Stimulated activated CD4-positive, alpha-beta T cell treated with anti-CD3 and anti-CD28 coated beads, Interleukin-2, amount 100 ng/mL, for 4 hours (primary cell): ENCODE measurements around the gene GMEB1.
A peak's percentile ranks its signal among the peaks of the same experiment; 100 is the strongest.
"Not testable (repeated sequence)": the region's sequence is repeated elsewhere in the genome, so short reads cannot be mapped to it uniquely, and the experiment has no call there.

ENCODE experiments used
- DNase-seq: peaks from one replicate; pipeline ENCODE4 v3.0.0-alpha.2; 2020; ENCODE audit warnings: low read depth

The GMEB1 gene, protein sequence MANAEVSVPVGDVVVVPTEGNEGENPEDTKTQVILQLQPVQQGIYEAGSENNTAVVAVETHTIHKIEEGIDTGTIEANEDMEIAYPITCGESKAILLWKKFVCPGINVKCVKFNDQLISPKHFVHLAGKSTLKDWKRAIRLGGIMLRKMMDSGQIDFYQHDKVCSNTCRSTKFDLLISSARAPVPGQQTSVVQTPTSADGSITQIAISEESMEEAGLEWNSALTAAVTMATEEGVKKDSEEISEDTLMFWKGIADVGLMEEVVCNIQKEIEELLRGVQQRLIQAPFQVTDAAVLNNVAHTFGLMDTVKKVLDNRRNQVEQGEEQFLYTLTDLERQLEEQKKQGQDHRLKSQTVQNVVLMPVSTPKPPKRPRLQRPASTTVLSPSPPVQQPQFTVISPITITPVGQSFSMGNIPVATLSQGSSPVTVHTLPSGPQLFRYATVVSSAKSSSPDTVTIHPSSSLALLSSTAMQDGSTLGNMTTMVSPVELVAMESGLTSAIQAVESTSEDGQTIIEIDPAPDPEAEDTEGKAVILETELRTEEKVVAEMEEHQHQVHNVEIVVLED

DNA sequence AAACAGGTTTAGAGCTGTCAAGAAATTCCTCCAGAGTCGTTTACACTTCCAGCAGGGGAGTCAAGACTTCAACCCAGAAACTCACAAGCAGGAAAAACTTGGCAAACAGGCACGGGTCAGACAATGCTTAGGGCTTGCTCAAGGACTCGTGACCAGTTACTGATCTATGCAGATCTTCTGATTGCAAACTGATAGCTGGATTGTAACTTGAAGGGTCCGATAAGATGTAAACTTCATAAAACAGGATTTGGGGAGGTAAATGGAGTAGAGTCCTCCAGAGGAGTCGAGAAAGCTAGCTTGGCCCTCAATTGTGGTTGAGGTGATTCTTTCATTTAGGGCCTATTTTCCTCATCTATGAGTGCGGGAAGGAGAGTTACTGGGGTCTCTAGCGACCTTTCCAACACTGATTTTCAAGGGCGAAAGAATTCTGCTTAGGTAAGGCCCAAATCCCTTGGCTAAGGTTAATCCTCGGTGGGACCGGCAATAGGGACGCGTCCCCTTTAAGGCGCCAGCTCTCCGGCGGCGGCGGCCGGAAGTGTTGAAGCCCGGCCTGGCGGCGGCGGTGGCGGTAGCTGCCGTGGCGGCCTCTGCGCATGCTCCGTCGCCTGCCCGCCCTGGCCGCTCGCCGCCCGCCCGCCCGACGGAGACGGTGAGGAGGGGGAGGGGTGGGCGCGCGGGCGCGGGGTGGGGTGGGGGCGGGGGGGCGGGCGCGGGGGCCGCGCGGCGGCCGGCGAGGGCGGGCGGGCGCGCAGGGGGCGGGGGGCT is at the start of gene GMEB1:
GMEB1 (plus strand) TSS at position 594 of the 765 bp plus-strand sequence. CDS start 14,829 bp downstream, outside the sequence.
- DNase-seq: peak; percentile 79

DNA sequence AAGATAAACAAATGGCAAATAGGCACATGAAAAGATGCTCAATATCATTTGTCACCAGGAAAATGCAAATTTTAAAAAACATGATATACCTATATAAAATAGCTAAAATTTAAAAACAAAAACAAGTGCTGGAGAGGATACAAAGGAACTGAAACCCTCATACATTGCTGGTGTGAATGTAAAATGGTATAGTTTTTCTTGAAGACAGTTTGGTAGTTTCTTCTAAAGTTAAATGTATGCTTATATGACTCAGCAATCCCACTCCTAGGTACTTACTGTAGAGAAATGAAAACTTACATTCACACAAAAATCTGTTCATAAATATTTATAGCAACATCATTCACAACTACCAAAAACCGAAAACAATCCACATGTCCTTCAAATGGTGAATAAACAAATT is 36.9 kb upstream of the GMEB1 start:
- DNase-seq: no peak

DNA sequence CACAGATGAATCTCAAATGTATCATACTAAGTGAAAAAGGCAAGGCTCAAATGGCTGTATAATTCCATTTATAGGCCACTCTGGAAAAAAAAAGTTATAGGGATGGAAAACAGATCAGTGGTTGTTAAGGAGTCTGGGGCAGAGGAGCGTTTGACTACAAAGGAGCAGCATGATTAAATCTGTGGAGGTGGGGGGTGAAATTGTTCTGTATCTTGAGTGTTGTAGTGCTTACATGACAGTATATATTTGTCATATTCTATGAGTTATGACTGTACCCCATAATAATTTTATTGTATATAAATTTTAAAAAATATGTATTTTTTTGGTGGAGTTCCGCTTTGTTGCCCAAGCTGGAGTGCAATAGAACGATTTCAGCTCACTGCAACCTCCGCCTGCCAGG is 36.0 kb upstream of the GMEB1 start:
- no peak for DNase-seq

DNA sequence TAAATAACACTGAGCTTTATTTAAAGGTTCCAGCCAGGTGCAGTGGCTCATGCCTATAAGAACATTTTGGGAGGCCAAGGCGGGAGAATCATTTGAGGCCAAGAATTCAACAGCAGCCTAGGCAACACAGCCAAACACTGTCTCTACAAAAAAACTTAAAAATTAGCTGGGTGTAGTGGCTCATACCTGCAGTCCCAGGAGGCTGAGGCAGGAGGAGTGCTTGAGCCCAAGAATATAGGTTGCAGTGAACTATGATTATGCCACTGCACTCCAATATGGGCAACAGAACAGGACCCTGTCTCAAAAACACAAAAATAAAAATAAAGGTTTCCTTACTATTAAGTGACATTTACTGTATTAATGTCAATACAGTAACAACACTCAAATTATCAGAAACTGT is 27.8 kb upstream of the GMEB1 start:
- no peak for DNase-seq

DNA sequence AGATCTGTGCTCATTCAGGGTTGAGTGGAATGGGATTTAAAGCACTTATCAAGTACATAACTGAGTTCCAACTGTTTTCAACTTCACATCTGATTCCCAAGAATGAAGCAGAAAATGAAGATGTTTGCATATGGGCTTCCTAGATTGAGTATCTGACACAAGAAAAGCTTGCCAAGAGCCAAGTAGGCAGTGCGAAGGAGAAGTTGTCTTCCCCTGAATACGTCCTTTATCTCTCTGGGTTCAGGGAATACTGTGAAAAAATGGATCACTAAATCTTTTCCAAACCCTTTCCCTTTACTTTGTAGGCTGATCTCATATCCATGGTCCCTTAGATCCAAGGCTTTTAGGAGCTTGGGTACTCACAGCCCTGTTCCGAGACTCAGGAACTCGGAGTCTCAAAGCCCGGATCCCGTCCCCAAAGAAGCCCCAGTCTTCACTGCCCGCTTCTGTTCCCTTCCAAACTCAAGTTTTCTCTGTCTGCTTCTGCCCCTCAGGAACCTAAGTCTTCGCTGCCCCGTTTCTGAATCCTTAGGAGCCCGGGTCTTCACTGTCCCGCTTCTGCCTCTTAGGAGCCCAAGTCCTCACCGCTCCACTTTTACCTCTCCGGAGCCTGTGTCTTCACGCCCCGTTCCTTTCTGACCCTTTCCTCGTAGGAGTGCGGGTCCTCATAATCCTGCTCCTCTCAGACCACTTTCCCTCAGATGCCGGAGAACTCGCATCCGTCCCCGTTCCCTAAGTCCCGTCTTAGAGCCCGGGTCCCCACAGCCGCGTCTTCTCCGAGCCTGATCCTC is 26.3 kb upstream of the GMEB1 start:
- DNase-seq: no peak

DNA sequence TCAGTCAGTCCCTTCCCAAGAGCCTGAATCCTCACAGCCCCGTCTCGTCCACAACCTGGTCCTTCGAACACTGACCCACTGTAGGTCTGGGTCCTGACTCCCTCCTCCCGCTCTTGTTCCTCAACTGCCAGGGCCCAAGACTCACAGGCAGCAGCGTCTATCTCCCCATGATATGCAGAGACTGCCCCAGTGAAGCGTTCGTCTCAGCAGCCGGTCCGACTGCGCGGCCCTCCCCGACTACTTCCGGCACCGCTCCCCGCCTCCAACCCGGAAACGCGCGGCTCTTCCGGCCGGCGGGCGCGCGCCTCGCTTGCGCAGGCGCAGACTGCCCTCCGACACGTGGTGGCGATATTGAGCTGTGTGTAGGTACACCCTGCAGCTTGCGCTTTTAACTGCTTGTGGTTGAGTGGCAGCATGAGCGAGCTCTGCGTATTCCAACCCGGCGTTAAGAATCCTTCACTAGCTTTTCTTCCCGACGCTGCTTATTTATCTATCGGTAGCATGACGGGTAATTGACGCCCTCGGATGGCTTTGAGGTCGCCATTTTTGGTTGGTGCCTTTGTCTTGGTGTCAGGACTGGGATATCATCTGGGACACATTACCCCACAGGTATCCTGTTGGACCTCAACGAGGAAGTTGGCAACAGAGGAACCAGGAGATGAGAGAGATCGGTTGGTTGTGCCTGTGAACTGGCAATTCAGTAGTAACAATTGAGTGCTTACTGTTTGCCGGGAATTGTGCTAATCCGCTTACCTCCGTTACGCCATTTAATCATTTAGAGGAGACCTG is 25.5 kb upstream of the GMEB1 start, which contains the start of gene TAF12:
TAF12 (minus strand) TSS at position 221 of the 789 bp plus-strand sequence. CDS start 20,986 bp downstream, outside the sequence.
- DNase-seq: peak; percentile 86

DNA sequence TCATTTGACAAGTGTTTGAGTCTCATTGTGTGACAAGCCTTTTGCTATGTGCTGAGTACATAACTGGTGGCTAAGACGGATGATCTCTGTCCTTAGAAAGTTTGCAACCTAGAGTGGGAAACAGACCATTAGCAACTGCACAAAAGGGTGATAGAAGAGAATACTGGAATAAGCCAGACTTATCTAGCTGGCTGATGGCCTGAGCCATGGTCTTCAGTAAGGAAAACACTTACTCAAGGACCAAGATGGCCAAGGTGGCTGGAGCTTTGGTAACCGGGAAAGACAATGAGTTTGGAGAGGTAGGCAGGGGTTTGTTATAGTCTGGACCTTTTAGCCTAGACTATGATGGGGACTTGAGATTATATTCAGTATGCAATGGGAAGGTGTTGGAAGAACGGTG is 24.1 kb upstream of the GMEB1 start:
- no peak for DNase-seq

DNA sequence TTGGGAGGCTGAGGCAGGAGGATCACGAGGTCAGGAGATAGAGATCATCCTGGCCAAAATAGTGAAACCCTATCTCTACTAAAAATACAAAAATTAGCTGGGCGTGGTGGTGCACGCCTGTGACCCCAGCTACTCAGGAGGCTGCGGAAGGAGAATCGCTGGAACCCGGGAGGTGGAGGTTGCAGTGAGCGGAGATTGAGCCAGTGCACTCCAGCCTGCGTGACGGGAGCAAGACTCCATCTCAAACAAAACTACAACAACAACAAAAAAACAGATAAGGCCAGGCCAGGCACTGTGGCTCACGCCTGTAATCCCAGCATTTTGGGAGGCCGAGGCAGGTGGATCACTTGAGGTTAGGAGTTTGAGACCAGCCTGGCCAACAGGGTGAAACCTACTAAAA is 23.2 kb upstream of the GMEB1 start:
- DNase-seq: not testable (repeated sequence)

DNA sequence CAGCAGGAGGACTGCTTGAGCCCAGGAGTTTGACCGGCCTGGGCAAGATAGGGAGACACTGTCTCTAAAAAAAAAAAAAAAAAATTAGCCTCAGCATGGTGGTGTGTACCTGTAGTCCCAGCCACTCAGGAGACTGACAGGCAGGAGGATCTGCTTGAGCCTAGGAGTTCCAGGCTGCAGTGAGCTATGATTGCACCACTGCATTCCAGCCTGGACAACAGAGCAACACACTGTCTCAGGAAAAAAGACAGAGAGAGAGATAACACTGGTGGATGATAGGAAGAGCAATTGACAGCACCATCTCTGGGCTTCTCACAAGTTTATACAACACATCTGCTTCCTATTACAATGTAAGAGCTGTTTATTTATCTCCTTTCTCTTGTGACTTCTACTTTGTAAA is 22.5 kb upstream of the GMEB1 start:
- no peak for DNase-seq

DNA sequence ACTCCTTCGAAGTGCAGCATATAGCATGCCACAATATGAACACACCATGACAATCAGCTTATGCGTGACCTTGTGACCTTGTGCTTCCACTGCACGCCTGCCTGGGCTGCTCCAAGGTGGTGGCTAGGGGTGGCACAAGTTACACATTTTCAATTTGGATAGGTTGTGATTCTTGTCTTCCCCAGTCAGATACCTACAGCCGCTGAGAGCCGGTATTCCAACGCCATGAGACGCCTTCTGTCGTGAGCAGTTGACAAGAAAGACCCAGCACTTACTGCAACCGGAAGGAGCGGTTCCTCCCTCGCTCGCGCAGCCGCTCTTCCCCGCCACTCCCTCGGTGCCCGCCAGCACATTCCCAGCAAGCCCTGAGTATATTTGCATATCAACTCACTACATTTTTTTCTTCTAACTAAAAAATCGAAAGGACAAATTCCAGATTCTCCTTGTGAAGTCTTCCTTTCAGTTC is 20.5 kb upstream of the GMEB1 start:
- DNase-seq: peak; percentile 83

DNA sequence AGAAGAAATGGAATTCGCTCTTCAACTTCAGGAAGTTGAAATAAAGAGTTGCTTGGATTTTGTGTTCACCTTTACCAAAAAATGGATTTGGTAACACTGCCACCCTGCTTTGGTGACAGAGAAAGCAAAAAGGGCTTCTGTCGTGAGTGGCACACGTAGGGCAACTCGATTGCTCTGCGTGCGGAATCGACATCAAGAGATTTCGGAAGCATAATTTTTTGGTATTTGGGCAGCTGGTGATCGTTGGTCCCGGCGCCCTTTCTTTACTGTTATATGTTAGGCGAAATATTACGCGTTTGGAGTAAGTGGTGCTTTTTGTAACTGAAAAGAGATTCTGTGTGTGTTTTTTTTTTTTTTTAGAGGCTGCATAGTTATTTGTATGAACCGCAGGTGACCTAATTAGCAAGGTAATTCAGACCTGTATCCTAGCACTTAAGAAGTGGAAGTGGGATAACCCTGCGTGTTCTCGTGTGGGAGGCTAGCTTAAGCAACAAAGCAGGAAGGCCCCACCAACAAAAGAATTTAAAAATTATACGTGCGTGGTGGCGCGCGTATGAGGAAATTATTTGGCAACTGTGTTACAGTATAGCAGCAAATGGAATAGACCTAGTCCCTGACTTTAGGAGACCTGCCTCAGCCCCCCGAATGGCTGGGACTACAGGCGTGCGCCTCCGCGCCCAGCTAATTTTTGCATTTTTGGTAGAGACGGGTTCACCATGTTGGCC is 19.9 kb upstream of the GMEB1 start, which contains the start of gene RNU11:
RNU11 (plus strand) TSS at position 127 of the 725 bp plus-strand sequence.
- peak; percentile 81 for DNase-seq

DNA sequence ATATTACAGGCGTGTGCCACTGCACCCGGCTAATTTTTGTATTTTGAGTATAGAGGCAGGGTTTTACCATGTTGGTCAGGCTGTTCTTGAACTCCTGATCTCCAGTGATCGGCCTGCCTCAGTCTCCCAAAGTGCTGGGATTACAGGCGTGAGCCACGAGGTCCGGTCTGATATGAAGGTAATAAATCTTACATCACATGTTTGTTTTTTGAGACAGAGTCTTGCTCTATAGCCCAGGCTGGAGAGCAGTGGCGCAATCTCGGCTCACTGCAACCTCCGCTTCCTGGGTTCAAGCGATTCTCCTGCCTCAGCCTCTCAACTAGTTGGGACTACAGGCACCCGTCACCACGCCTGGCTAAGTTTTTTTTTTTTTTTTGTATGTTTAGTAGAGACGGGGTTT is 15.5 kb upstream of the GMEB1 start:
- not testable (repeated sequence) for DNase-seq

DNA sequence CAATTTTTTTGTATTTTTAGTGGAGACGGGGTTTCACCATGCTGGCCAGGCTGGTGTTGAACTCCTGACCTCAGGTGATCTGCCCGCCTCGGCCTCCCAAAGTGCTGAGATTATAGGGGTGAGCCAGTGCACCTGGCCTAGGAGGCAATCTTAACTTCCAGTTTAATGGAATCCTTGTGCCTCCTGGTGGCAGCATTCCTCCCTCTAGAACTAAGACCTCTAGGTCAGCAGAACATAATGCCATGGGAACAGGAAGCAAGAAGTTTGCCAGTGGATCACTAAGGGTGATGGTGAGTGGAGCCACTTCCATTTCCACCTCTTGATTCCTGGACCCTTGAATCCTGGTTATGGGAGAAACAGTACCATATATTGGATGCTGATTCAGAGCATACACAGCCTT is 14.7 kb upstream of the GMEB1 start:
- not testable (repeated sequence) for DNase-seq

DNA sequence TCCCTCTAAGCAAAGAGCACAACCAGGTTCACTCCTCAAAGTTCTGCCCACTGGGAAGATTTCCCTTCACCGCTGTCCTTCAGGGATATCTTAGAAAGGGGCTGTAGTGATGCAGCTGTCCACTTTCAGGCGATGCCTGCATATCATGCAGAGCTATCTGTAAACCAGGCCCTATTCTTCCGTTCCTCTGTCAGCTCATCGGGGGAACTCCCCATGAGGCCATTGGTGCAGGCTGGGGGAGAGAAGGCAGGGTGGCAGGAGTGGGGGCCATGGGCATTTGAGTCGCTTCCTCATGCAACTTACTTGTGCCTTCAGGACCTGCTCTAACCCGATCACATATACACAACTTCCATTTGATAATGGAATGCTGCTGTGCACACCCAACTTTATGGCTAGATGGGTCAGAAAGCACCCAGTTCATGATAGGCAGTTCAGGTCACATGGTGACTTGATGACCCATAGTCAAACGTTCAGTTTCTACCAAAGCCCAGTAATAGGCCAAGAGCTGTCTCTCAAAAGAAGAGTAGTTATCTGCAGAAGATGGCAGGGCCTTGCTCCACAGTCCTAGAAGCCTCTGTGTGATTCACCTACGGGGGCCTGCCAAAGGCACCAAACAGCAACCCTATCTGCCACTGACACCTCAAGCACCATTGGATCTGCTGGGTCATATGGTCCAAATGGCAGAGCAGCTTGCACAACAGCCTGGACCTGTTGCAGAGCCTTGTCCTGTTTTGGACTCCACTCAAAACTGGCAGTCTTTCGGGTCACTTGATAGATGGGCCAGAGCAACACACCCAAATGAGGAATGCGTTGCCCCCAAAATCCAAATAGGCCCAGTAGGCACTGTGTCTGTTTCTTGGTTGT is 12.9 kb upstream of the GMEB1 start:
- DNase-seq: not testable (repeated sequence)

DNA sequence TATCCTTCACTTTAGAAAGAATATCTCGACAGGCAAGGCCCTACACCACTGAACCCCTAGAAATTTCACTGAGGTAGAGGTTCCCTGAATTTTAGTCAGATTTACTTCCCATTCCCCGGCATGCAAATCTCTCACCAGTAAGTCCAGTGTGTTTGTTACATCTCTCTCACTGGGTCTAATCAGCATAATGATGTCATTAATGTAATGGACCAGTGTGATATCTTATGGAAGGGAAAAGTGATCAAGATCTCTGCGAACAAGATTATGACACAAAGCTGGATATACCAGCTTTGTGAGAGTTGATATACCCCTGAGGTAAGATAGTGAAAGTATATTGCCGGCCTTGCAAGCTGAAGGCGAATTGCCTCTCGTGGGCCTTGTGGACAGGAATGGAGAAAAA is 12.2 kb upstream of the GMEB1 start:
- DNase-seq: no peak

DNA sequence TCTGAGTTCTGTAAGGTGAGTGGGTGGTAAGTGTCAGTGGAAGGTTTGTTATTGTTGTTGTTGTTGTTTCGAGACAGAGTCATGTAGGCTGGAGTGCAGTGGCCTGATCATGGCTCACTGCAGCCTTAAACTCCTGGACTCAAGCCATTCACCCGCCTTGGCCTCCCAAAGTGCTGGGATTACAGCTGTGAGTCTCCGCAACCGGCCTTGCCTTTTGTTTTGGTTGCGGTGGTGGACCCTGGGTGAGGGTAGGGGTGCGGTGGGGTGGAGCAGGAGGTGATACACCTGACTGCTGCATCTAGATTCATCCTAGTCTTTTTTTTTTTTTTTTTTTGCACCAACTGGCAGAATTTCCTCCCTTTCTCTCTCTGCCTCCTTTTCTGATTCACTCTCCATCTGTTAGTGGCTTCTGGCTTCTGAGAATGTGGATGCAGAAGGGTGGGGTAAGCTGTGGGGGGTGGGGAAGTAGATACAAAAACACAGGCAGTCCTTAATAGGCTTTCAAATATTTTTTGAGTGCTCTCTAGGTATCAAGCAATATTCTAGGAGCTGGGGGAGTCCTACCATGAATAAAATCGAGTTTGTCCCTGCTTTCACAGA is 4.6 kb upstream of the GMEB1 start:
- no peak for DNase-seq

DNA sequence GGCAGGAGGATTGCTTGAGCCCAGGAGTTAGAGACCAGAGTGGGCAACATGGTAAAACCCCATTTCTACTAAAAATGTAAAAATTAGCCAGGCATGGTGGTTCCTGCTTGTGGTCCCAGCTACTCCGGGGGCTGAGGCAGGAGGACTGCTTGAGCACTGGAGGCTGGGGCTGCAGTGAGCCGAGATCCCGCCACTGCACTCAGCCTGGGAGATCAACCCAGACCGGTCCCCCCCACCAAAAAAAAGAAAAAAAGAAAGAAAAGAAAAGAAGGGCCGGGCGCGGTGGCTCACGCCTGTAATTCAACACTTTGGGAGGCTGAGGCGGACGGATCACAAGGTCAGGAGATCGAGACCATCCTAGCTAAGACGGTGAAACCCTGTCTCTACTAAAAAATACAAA is 1.8 kb upstream of the GMEB1 start:
- no peak for DNase-seq

DNA sequence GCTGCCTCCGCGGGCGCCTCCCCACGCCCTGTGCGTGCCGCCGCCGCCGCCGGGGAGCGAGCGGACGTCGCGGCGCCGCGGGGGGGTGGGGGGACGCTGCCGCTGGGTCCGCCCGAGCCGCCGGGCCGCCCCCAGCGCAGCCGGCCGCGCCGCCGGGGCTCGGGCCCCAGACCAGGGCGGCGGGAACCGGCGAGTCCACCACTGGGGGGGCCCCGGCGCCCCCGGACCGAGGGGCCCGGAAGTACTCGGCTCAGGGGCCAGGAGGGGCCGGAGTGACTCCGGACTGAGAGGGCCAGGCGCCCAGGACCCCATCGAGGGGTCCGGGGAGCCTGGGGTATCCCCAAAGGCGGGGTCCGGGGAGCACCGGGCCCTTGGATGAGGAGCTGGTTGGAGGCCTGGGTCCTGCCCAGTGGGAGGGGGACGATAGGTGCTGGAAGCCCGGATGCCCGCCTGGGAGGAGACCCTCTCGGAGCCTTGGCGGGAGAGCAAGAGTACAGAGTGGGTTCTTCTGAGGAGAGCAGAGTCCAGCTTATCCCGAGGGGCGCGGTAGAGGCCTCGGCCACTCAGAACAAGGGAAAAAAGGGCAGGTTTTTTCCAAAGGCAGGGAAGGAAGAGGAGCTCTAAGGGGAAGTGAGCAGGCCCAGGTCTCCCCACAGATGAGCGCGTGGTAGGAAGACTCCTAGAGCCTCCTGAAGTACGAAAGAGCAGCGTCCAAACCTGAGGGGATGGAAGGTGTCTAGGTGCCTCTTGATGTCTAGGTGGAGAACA is 556 bp downstream of the GMEB1 start:
- no peak for DNase-seq
